Measurements from ENCODE around the gene SRRM2.

The SRRM2 gene

GRCh38 chr16:2787406-2787805, 35.0 kb downstream of the SRRM2 start, which contains the start of gene PRSS33:
Gene PRSS33, minus strand, starts transcription at chr16:2787560. Its CDS starts 1,013 bp downstream, at chr16:2786547.
- TF ChIP-seq, protein P1, sequence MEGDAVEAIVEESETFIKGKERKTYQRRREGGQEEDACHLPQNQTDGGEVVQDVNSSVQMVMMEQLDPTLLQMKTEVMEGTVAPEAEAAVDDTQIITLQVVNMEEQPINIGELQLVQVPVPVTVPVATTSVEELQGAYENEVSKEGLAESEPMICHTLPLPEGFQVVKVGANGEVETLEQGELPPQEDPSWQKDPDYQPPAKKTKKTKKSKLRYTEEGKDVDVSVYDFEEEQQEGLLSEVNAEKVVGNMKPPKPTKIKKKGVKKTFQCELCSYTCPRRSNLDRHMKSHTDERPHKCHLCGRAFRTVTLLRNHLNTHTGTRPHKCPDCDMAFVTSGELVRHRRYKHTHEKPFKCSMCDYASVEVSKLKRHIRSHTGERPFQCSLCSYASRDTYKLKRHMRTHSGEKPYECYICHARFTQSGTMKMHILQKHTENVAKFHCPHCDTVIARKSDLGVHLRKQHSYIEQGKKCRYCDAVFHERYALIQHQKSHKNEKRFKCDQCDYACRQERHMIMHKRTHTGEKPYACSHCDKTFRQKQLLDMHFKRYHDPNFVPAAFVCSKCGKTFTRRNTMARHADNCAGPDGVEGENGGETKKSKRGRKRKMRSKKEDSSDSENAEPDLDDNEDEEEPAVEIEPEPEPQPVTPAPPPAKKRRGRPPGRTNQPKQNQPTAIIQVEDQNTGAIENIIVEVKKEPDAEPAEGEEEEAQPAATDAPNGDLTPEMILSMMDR (IDR thresholded peaks at IDR 0.05; ENCODE audit: extremely low read depth, missing control alignments) = no peak

DNA sequence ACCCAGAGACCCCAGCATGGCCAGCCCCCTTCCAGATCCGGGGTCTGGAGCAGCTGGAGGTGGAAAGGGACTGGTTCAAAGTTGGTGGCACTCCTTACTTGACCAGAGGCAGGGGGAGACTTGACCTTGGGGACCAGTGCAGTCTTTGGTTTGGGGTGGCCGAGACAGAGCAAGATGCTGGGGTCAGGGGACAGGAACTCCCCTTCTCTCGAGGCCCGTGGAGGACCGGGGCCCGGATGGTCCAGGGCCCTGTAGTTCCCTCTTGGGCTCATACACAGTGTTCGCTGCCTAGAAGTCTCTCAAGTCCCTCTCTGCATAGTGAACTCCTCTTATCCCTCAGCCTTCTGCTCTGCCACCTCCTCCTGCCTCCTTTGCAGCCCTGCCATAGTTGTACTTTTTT, 35.5 kb downstream of the SRRM2 start:
- DNase-seq (ENCODE audit: low spot score) = no peak
- TF ChIP-seq, protein P1 (IDR thresholded peaks at IDR 0.05; ENCODE audit: extremely low read depth, missing control alignments) = no peak

More at GRCh38 chr16:2787406-2787805, 35.0 kb downstream of the SRRM2 start, which contains the start of gene PRSS33:
- no peak for DNase-seq (ENCODE audit: low spot score)

- no peak for DNase-seq (ENCODE audit: low spot score)
- TF ChIP-seq, protein P1 (IDR thresholded peaks at IDR 0.05; ENCODE audit: extremely low read depth, missing control alignments) = no peak
These were observed 38.2 kb downstream of the SRRM2 start for GRCh38 chr16:2790631-2791030.

- DNase-seq (ENCODE audit: low spot score) = no peak
- TF ChIP-seq, protein P1 (IDR thresholded peaks at IDR 0.05; ENCODE audit: extremely low read depth, missing control alignments) = no peak
These were observed 38.7 kb downstream of the SRRM2 start for GRCh38 chr16:2791174-2791573.

GRCh38 chr16:2792940-2793339, 40.5 kb downstream of the SRRM2 start:
- TF ChIP-seq, protein P1 (IDR thresholded peaks at IDR 0.05; ENCODE audit: extremely low read depth, missing control alignments) = no peak

DNA sequence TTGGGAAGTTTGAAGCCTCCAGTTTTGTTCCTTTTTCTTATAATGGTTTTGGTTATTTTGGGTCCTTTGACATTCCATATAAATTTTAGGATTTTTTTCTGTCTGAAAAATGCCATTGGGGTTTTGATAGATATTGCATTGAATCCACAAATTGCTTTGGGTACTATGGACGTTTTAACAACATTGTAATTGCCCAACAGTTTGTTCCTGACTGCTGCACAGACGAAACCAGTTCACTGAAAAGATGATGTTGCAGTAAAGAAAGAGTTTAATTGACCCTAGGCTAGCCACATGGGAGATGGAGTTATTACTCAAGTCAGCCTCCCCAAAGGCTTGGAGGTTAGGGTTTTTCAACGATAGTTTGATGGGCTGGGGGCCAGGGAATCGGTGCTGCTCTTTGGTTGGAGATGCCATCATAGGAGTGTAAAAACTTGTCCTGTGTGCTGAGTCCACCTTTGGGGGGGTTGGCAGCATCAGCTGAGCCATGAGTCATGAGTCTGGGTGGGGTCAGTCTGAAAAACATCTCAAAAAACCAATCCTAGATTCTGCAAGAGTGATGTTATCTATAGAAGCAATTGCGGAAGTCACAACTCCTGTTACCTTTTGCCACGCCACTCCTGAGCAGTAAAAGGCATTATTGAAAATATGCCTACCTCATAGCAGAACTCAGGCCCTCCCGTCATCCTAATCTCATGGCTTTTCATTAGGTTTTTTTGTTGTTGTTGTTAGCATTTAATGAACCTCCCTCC, 43.1 kb downstream of the SRRM2 start:
- DNase-seq (ENCODE audit: low spot score) = no peak
- TF ChIP-seq, protein P1 (IDR thresholded peaks at IDR 0.05; ENCODE audit: extremely low read depth, missing control alignments) = no peak

More at GRCh38 chr16:2792940-2793339, 40.5 kb downstream of the SRRM2 start:
- no peak for DNase-seq (ENCODE audit: low spot score)

GRCh38 chr16:2798723-2799204, 46.3 kb downstream of the SRRM2 start:
- TF ChIP-seq, protein P1 (IDR thresholded peaks at IDR 0.05; ENCODE audit: extremely low read depth, missing control alignments) = no peak
- DNase-seq (ENCODE audit: low spot score) = no peak

All from GM20000 (cell line).